HepG2 (cell line): ENCODE measurements around the gene RACGAP1. TPM values are rescaled to one million over a fixed set of nuclear protein-coding genes. Genes with fewer than 3 reads are reported as not detected.

ENCODE experiments used
- ATAC-seq: fragments of 200-7000 bp; cut with Tn5 transposase; 3 replicates; pipeline ENCODE4 v1.9.1; 2020; ENCODE audit warnings: mild to moderate bottlenecking, moderate library complexity
- BruUV-seq: library from RNA; stranded (reverse); fragments of 400-500 nt; replicated peaks from 2 replicates; lab custom pipeline; 2021; lab: Mats Ljungman, UMichigan
- CTCF ChIA-PET: fragments of 300-600 bp; formaldehyde crosslinking; extraction: SDS; loops from one replicate; lab custom pipeline; 2021; ENCODE audit warnings: low total read pairs, inconsistent platforms, low intra/inter-chr PET ratio; lab: Yijun Ruan, JAX
- POLR2A ChIA-PET: fragments of 350-600 bp; sonication (Branson Sonifier 250); formaldehyde crosslinking; loops from one replicate; lab custom pipeline; 2020; ENCODE audit warnings: antibody characterized with exemption, inconsistent platforms; lab: Yijun Ruan, JAX
- DNase-seq: peaks from one replicate; pipeline ENCODE4 v3.0.0-alpha.2; 2015; ENCODE audit warnings: low spot score
- FAIRE-seq: peaks from 3 replicates; lab custom pipeline; 2011; peaks lifted over from hg19 to GRCh38; lab: Jason Lieb, UNC
- H2AFZ ChIP-seq: one replicate; pipeline ENCODE4 v1.6.1; 2011; ENCODE audit warnings: low read length, inconsistent platforms
- H3K27ac ChIP-seq: fragments of 300-600 bp; 3 replicates; pipeline ENCODE4 v1.8.0; 2011; ENCODE audit warnings: mixed run types, mild to moderate bottlenecking, mixed read lengths, low read length, inconsistent platforms; ENCODE audit not compliant: insufficient read depth; ENCODE audit errors: extremely low read length
- H3K27me3 ChIP-seq, 2 experiments: fragments of 200-600 bp in 1 of 2; 2 replicates in 1 of 2; 3 replicates in 1 of 2; pipeline versions ENCODE4 v1.6.0 to v1.8.0; 2011; ENCODE audit warnings: low read length in 2 of 2, mild to moderate bottlenecking in 2 of 2, moderate library complexity in 2 of 2, inconsistent platforms in 1 of 2; ENCODE audit not compliant: insufficient read depth in 2 of 2, control insufficient read depth in 1 of 2
- H3K36me3 ChIP-seq, 2 experiments: fragments of 200-600 bp in 1 of 2; replicated peaks in 1 of 2; 2 replicates in 1 of 2; 3 replicates in 1 of 2; pipeline versions ENCODE4 v1.5.1 to v1.8.0; 2011; ENCODE audit warnings: low read length in 2 of 2, inconsistent platforms in 1 of 2; ENCODE audit not compliant: insufficient read depth in 2 of 2, control insufficient read depth in 1 of 2
- H3K4me1 ChIP-seq: 2 replicates; pipeline ENCODE4 v1.5.1; 2012; ENCODE audit warnings: low read length, inconsistent platforms; ENCODE audit not compliant: insufficient read depth
- H3K4me2 ChIP-seq: 2 replicates; pipeline ENCODE4 v1.6.0; 2011; ENCODE audit warnings: low read depth, low read length, inconsistent platforms
- H3K4me3 ChIP-seq, 3 experiments: fragments of 200-600 bp in 1 of 3; sonication (generic), shearing (Covaris generic) in 1 of 3; replicated peaks in 1 of 3; 2 replicates each; pipeline ENCODE4 v1.5.1; 2011 to 2016; ENCODE audit warnings: low read length in 3 of 3, inconsistent platforms in 2 of 3, low read depth in 2 of 3, mild to moderate bottlenecking in 2 of 3, control low read depth in 1 of 3, mixed read lengths in 1 of 3; ENCODE audit not compliant: insufficient read depth in 1 of 3
- H3K79me2 ChIP-seq: one replicate; pipeline ENCODE4 v1.6.1; 2011; ENCODE audit warnings: low read length, inconsistent platforms; ENCODE audit not compliant: insufficient read depth
- H3K9ac ChIP-seq: 2 replicates; pipeline ENCODE4 v1.6.0; 2011; ENCODE audit warnings: mild to moderate bottlenecking, low read depth, low read length, inconsistent platforms; ENCODE audit not compliant: insufficient read depth
- H3K9me3 ChIP-seq: 2 replicates; pipeline ENCODE4 v1.5.1; 2012; ENCODE audit warnings: mild to moderate bottlenecking, low read length
- H4K20me1 ChIP-seq: 2 replicates; pipeline ENCODE4 v1.6.0; 2011; ENCODE audit warnings: inconsistent platforms, mild to moderate bottlenecking, low read length, moderate library complexity; ENCODE audit not compliant: insufficient read depth
- AGO2 ChIP-seq: fragments of 200-400 bp; formaldehyde crosslinking; optimal IDR thresholded peaks from 2 replicates; pipeline ENCODE3; 2017; ENCODE audit warnings: mild to moderate bottlenecking, low read depth, low read length, moderate library complexity
- HOMEZ ChIP-seq: IDR thresholded peaks from 2 replicates; pipeline ENCODE4 v1.6.1; 2016; ENCODE audit warnings: low read depth
- NBN ChIP-seq: fragments of 450-650 bp; conservative IDR thresholded peaks from 2 replicates; pipeline ENCODE4 v1.6.1; 2017
- NFATC3 ChIP-seq: sonication (generic); formaldehyde crosslinking; IDR thresholded peaks from 2 replicates; pipeline ENCODE4 v1.5.1; 2020; ENCODE audit warnings: mild to moderate bottlenecking, missing genetic modification reagents
- PCBP2 ChIP-seq: fragments of 200-400 bp; formaldehyde crosslinking; optimal IDR thresholded peaks from 2 replicates; pipeline ENCODE3; 2018; ENCODE audit warnings: low read length, low read depth; ENCODE audit not compliant: poor library complexity, severe bottlenecking
- RNF2 ChIP-seq: fragments of 450-650 bp; conservative IDR thresholded peaks from 2 replicates; pipeline ENCODE4 v1.6.1; 2016; ENCODE audit warnings: low read depth
- SP1 ChIP-seq, 2 experiments: fragments of 450-650 bp in 1 of 2; sonication (generic) in 1 of 2; formaldehyde crosslinking in 1 of 2; IDR thresholded peaks; 2 replicates each; pipeline versions ENCODE4 v1.4.0 to v1.6.1; 2016 to 2020; ENCODE audit warnings: missing genetic modification reagents in 1 of 2
- ZFP62 ChIP-seq: sonication (generic); formaldehyde crosslinking; IDR thresholded peaks from 2 replicates; pipeline ENCODE4 v1.4.0; 2020; ENCODE audit warnings: missing genetic modification reagents
- ZNF142 ChIP-seq: sonication (generic); formaldehyde crosslinking; IDR thresholded peaks from 2 replicates; pipeline ENCODE4 v1.4.0; 2020; ENCODE audit warnings: missing genetic modification reagents
- ZNF556 ChIP-seq: sonication (generic); formaldehyde crosslinking; IDR thresholded peaks from 2 replicates; pipeline ENCODE4 v1.4.0; 2020; ENCODE audit warnings: mild to moderate bottlenecking, missing genetic modification reagents, borderline replicate concordance
- WGBS: methylation state at CpG from one replicate; pipeline ENCODE4 v1.1.6; 2017; ENCODE audit warnings: low lambda C conversion rate; 5-methylcytosine and 5-hydroxymethylcytosine counted together
- in situ Hi-C: cut with HindIII; loops from 2 replicates; pipeline ENCODE4 v1.10.0; 2017; ENCODE audit warnings: low pct_unique_long_range_greater_than_20kb; ENCODE audit not compliant: extremely low pct_ligation_motif_present
- intact Hi-C: fragments of 100-400 bp; cut with micrococcal nuclease; formaldehyde crosslinking; loops from one replicate; pipeline ENCODE4 v1.10.0; 2022; ENCODE audit not compliant: unreplicated experiment
- polyA plus RNA-seq, 8 experiments: library from polyadenylated mRNA; depleted of rRNA in 3 of 8; stranded (reverse) in 7 of 8; unstranded in 1 of 8; fragments of >200 nt; fragmentation: Illumina TruSeq in 4 of 8; extraction: Trizol in 4 of 8; gene quantifications; 2 replicates each; pipeline versions ENCODE4 v1.2.1 to v1.2.3, GENCODE V29; 2011 to 2016; ENCODE audit warnings: low read depth in 4 of 8, missing spikeins in 1 of 8, mixed read lengths in 1 of 8; ENCODE audit not compliant: insufficient read depth in 1 of 8
- total RNA-seq, 5 experiments: library from RNA; depleted of rRNA; stranded (reverse); fragments of >200 nt; fragmentation: Illumina TruSeq; extraction: Trizol; gene quantifications; 2 replicates each; pipeline ENCODE4 v1.2.3, GENCODE V29; 2016; ENCODE audit warnings: low read depth in 1 of 5
- TF ChIP-seq, protein P1 (sequence below): sonication (generic); formaldehyde crosslinking; IDR thresholded peaks from 2 replicates; pipeline ENCODE4 v1.5.0; 2020; ENCODE audit warnings: mild to moderate bottlenecking, low read depth, missing genetic modification reagents, borderline replicate concordance

RACGAP1 gene
- total and polyA plus RNA-seq, 2 of the 13 experiments (the other 11 are each of a cell fraction or from before 2014, with no cell fraction given), result 16.7 to 57.9 TPM

GRCh38 chr12:49961111-49961922, 64.0 kb downstream of the RACGAP1 start, which contains the start of gene AQP5 (continued):
- TF ChIP-seq HOMEZ (CRISPR knock-in tag) (no peak), NFATC3 (CRISPR knock-in tag) (no peak)
- TF ChIP-seq, protein P1, sequence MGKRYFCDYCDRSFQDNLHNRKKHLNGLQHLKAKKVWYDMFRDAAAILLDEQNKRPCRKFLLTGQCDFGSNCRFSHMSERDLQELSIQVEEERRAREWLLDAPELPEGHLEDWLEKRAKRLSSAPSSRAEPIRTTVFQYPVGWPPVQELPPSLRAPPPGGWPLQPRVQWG, result no peak

DNA sequence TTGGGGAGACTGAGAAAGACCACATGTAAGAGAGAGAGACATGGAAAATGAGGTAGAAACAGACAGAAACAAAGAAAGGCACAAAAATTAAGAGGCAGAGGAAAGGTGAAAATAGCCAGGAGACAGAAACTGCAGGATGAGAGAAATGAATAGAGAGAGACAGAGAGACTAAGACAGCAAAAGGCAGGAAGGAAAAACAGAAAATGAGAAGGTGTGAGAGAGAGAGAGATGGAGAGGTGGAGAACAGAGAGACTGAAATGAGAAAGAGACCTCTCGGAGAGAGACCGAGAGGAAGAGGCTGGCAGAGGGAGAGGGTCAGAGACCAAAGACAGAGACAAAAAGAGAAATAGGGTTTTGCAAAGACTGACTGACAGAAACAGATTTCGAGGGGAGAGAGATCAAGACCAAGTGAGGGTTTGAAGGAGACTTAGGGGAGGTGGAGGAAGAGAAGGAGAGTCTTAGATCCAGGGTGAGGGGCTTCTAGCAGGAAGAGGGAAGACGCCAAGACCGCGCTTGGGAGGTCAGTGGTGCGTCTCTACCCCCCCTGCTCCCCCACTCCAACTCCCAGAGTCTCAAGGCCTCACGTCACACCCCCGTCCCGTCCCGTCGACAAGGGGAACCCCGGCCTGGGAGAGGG, 64.7 kb downstream of the RACGAP1 start:
- no peaks in the 10 kb centered on the region for H3K36me3 ChIP-seq
- CTCF ChIA-PET, result no interaction called here
- FAIRE-seq (no peak), ATAC-seq (no peak), DNase-seq (no peak)
- no TSS peak for BruUV-seq
- H3K9ac ChIP-seq, result no peak overlapping the region
- peaks cover 41% of the 10 kb centered on the region for H3K4me1 ChIP-seq
- in situ Hi-C loops, result no loop called here
- H3K4me2 ChIP-seq, result no peak overlapping the region
- no peak overlapping the region for H2AFZ ChIP-seq
- no peaks in the 10 kb centered on the region for H3K9me3 ChIP-seq
- no peak overlapping the region for H3K4me3 ChIP-seq
- POLR2A ChIA-PET, result no interaction called here
- 64% methylated on average over 5 of the region's 13 CpGs for WGBS
- H4K20me1 ChIP-seq, result no peaks in the 10 kb centered on the region
- H3K27ac ChIP-seq, result no peak overlapping the region
- intact Hi-C loops, result no loop called here
- peaks cover 4 to 51% of the 10 kb centered on the region in 2 experiments for H3K27me3 ChIP-seq
- H3K79me2 ChIP-seq, result no peaks in the 10 kb centered on the region
- TF ChIP-seq RNF2, result no peak
- no peak for TF ChIP-seq SP1 (IDR thresholded peaks at IDR 0.05)
- no peak for TF ChIP-seq SP1 (CRISPR knock-in tag; IDR thresholded peaks at IDR 0.05)
- no peak for TF ChIP-seq ZFP62
- no peak for TF ChIP-seq ZNF142 (CRISPR knock-in tag)
- no peak for TF ChIP-seq ZNF556
- no peak for TF ChIP-seq NBN
- TF ChIP-seq AGO2, result no peak
- no peak for TF ChIP-seq PCBP2
